K562 (cell line): Measurements from ENCODE around the gene NECAB2. TPM values are rescaled to one million over a fixed set of nuclear protein-coding genes. Genes with fewer than 3 reads are reported as not detected.

Experiments used
- ATAC-seq: fragments of 200-7000 bp; cut with Tn5 transposase; 3 replicates; pipeline ENCODE4 v1.9.1; 2020; ENCODE audit warnings: moderate library complexity
- BruUV-seq: library from RNA; stranded (reverse); fragments of 400-500 nt; replicated peaks from 2 replicates; lab custom pipeline; 2021; lab: Mats Ljungman, UMichigan
- CTCF ChIA-PET: fragments of 300-600 bp; formaldehyde crosslinking; extraction: SDS; loops from one replicate; lab custom pipeline; 2021; ENCODE audit warnings: low intra/inter-chr PET ratio; lab: Yijun Ruan, JAX
- POLR2A ChIA-PET: fragments of 300-600, 350-650 bp; sonication (Branson Sonifier 250); formaldehyde crosslinking; extraction: SDS; loops from one replicate; lab custom pipeline; 2021; ENCODE audit warnings: antibody characterized with exemption, inconsistent platforms; lab: Yijun Ruan, JAX
- DNase-seq, 4 experiments: peaks; one replicate each; pipeline versions ENCODE4 v3.0.0 to v3.0.0-alpha.2; 2011 to 2018; ENCODE audit warnings: low spot score in 3 of 4, mixed read lengths in 3 of 4; ENCODE audit errors: extremely low read depth in 1 of 4
- FAIRE-seq: peaks from 2 replicates; lab custom pipeline; 2011; peaks lifted over from hg19 to GRCh38; lab: Jason Lieb, UNC
- H2AFZ ChIP-seq: 2 replicates; pipeline ENCODE4 v1.6.0; 2011; ENCODE audit warnings: low read depth, low read length, control low read depth, inconsistent platforms
- H3K27ac ChIP-seq: fragments of 200-600 bp; 3 replicates; pipeline ENCODE4 v1.8.0; 2011; ENCODE audit warnings: low read depth, mild to moderate bottlenecking, control low read depth, inconsistent platforms, low read length, moderate library complexity, mixed read lengths; ENCODE audit errors: extremely low read depth
- H3K27me3 ChIP-seq, 2 experiments: fragments of 300-600 bp in 1 of 2; 2 replicates in 1 of 2; 3 replicates in 1 of 2; pipeline versions ENCODE4 v1.6.0 to v1.8.0; 2011; ENCODE audit warnings: inconsistent platforms in 2 of 2, low read length in 2 of 2, mild to moderate bottlenecking in 1 of 2, mixed read lengths in 1 of 2, moderate library complexity in 1 of 2; ENCODE audit not compliant: control insufficient read depth in 2 of 2, insufficient read depth in 2 of 2
- H3K36me3 ChIP-seq: fragments of 300-600 bp; 3 replicates; pipeline ENCODE4 v1.8.0; 2011; ENCODE audit warnings: mild to moderate bottlenecking, low read length, inconsistent platforms; ENCODE audit not compliant: control insufficient read depth, insufficient read depth
- H3K4me1 ChIP-seq, 2 experiments: fragments of 200-600 bp in 1 of 2; replicated peaks in 1 of 2; 2 replicates in 1 of 2; 3 replicates in 1 of 2; pipeline versions ENCODE4 v1.5.1 to v1.8.0; 2011; ENCODE audit warnings: inconsistent platforms in 2 of 2, low read length in 2 of 2, mild to moderate bottlenecking in 1 of 2, mixed read lengths in 1 of 2, moderate library complexity in 1 of 2; ENCODE audit not compliant: control insufficient read depth in 2 of 2, insufficient read depth in 2 of 2
- H3K4me2 ChIP-seq: 2 replicates; pipeline ENCODE4 v1.6.1; 2011; ENCODE audit warnings: low read length, control low read depth, inconsistent platforms, mixed read lengths; ENCODE audit not compliant: insufficient read depth
- H3K4me3 ChIP-seq: fragments of 200-600 bp; sonication (generic), shearing (Covaris generic); 2 replicates; pipeline ENCODE4 v1.5.1; 2016; ENCODE audit warnings: control low read depth, inconsistent platforms
- H3K79me2 ChIP-seq: fragments of 200-600 bp; 3 replicates; pipeline ENCODE4 v1.8.0; 2011; ENCODE audit warnings: low read length, inconsistent platforms; ENCODE audit not compliant: control insufficient read depth, insufficient read depth
- H3K9ac ChIP-seq, 2 experiments: 2 replicates each; pipeline versions ENCODE4 v1.6.0 to v1.6.1; 2011; ENCODE audit warnings: low read depth in 2 of 2, low read length in 2 of 2, control low read depth in 1 of 2, inconsistent platforms in 1 of 2, mild to moderate bottlenecking in 1 of 2, mixed read lengths in 1 of 2; ENCODE audit not compliant: insufficient read depth in 1 of 2
- H3K9me1 ChIP-seq: one replicate; pipeline ENCODE4 v1.6.0; 2011; ENCODE audit warnings: inconsistent platforms, mild to moderate bottlenecking, low read length, moderate library complexity; ENCODE audit not compliant: control insufficient read depth, insufficient read depth
- H3K9me3 ChIP-seq: replicated peaks from 2 replicates; pipeline ENCODE4 v1.5.1; 2011; ENCODE audit warnings: low read depth, low read length, inconsistent platforms; ENCODE audit not compliant: control insufficient read depth, insufficient read depth
- H4K20me1 ChIP-seq: replicated peaks from 2 replicates; pipeline ENCODE4 v1.6.1; 2011; ENCODE audit warnings: low read length, inconsistent platforms, mixed read lengths; ENCODE audit not compliant: control insufficient read depth, insufficient read depth
- AFF1 ChIP-seq, 2 experiments: fragments of 450-650 bp; IDR thresholded peaks; 2 replicates each; pipeline ENCODE4 v1.6.1; 2018; ENCODE audit warnings: mild to moderate bottlenecking in 2 of 2, low read depth in 1 of 2; ENCODE audit not compliant: partially characterized antibody in 2 of 2
- CXXC5 ChIP-seq: fragments of 250-450 bp; sonication (Bioruptor Pico); IDR thresholded peaks from 2 replicates; pipeline ENCODE4 v1.8.0; 2022; ENCODE audit warnings: inconsistent platforms, mild to moderate bottlenecking, moderate library complexity
- REST ChIP-seq, 2 experiments: fragments of 450-650 bp; formaldehyde crosslinking in 1 of 2; IDR thresholded peaks; 2 replicates each; pipeline versions ENCODE4 v1.4.0 to v1.6.1; 2014 to 2020; ENCODE audit warnings: mild to moderate bottlenecking in 2 of 2, borderline replicate concordance in 1 of 2, low read depth in 1 of 2
- RNF2 ChIP-seq: sonication (generic); IDR thresholded peaks from 2 replicates; pipeline ENCODE4 v1.6.1; 2016
- SMAD3 ChIP-seq: fragments of 450-650 bp; formaldehyde crosslinking; conservative IDR thresholded peaks from 2 replicates; pipeline ENCODE4 v1.4.0; 2020; ENCODE audit warnings: mild to moderate bottlenecking
- TEAD2 ChIP-seq: fragments of 450-650 bp; IDR thresholded peaks from 2 replicates; pipeline ENCODE4 v1.6.1; 2016; ENCODE audit warnings: missing genetic modification characterization, control low read depth, missing compliant biosample characterization
- U2AF2 ChIP-seq: fragments of 200-400 bp; formaldehyde crosslinking; optimal IDR thresholded peaks from 2 replicates; pipeline ENCODE3; 2017; ENCODE audit warnings: low read depth, mild to moderate bottlenecking, low read length
- ZBED1 ChIP-seq: IDR thresholded peaks from 2 replicates; pipeline ENCODE4 v1.6.1; 2014
- ZNF75A ChIP-seq: fragments of 450-650 bp; formaldehyde crosslinking; IDR thresholded peaks from 2 replicates; pipeline ENCODE4 v1.4.0; 2020; ENCODE audit warnings: mild to moderate bottlenecking
- WGBS: fragments of 100-300 bp; shearing (Covaris generic); methylation state at CpG from one replicate; pipeline ENCODE4 v1.1.6; 2016; ENCODE audit warnings: low coverage, mixed read lengths; ENCODE audit not compliant: insufficient coverage; ENCODE audit errors: missing lambda C conversion rate; 5-methylcytosine and 5-hydroxymethylcytosine counted together
- in situ Hi-C: fragments of 300-500 bp; cut with MboI; formaldehyde crosslinking; loops from 4 replicates; pipeline ENCODE4 v1.15.0; 2018; ENCODE audit warnings: inconsistent platforms, mixed read lengths
- intact Hi-C: fragments of 100-400 bp; cut with micrococcal nuclease; formaldehyde crosslinking; loops from 2 replicates; pipeline ENCODE4 v1.14.2; 2022
- polyA plus RNA-seq, 8 experiments: library from polyadenylated mRNA; depleted of rRNA in 4 of 8; stranded (reverse) in 5 of 8; unstranded in 3 of 8; fragments of >200 nt; fragmentation: Nextera tagmentation in 2 of 8; fragmentation: Illumina TruSeq in 1 of 8; extraction: Ambion mirVana in 2 of 8; extraction: Trizol in 1 of 8; gene quantifications; 2 replicates each; pipeline versions ENCODE4 v1.2.1 to v1.2.3, GENCODE V29; 2011 to 2014; ENCODE audit warnings: inconsistent platforms in 1 of 8, missing spikeins in 1 of 8
- total RNA-seq, 7 experiments: library from RNA; depleted of rRNA in 6 of 7; stranded (reverse); fragments of >200 nt in 6 of 7; fragmentation: Illumina TruSeq in 2 of 7; extraction: Trizol in 2 of 7; gene quantifications; 2 replicates each; pipeline versions ENCODE4 v1.2.1 to v1.2.3, GENCODE V29; 2011 to 2021; ENCODE audit warnings: low replicate concordance in 1 of 7

The NECAB2 gene
- total and polyA plus RNA-seq, 9 of the 15 experiments (the other 6 are each of a cell fraction or from before 2014, with no cell fraction given) = 0.03 to 0.28 TPM; not detected in 7

- DNase-seq (peak; percentile 82 to 91 (median 88)), FAIRE-seq (peak; percentile 96), ATAC-seq (peak; percentile 94)
- CTCF ChIA-PET = interaction anchor here (0.6 to 1.4 kb wide), 6 partner anchors 30 to 558 kb away, joined by 3 to 7 read pairs (median 5); no protein-coding TSS in a partner anchor
- Histone ChIP-seq H3K4me1 (peaks cover 0 to 31% of the 10 kb centered on the region in 2 experiments; a peak in 2 of 5 replicates), H3K79me2 (no peaks in the 10 kb centered on the region), H3K27ac (no peak overlapping the region), H2AFZ (no peak overlapping the region), H3K27me3 (peaks cover 53 to 93% of the 10 kb centered on the region in 2 experiments), H3K9me3 (no peaks in the 10 kb centered on the region), H3K36me3 (no peaks in the 10 kb centered on the region), H3K9ac (no peak overlapping the region; a peak in 1 of 4 replicates), H3K9me1 (no peaks in the 10 kb centered on the region), H4K20me1 (peaks cover 20% of the 10 kb centered on the region; the same call in 1 of the 2 replicates), H3K4me2 (no peak overlapping the region), H3K4me3 (no peak overlapping the region)
- POLR2A ChIA-PET = interaction anchor here (0.6 to 0.8 kb wide), 3 partner anchors 15 to 333 kb away, joined by 3 read pairs; no protein-coding TSS in a partner anchor
- in situ Hi-C loops = no loop called here
- intact Hi-C loops = loop anchor here (1.0 to 10.0 kb wide), 3 partner anchors 28 to 138 kb away; no protein-coding TSS in a partner anchor
- 8% methylated on average over 35 of the region's 35 CpGs for whole genome bisulfite sequencing
- BruUV-seq = no TSS peak
- no peak for TF ChIP-seq AFF1 (IDR thresholded peaks at IDR 0.05; ENCODE audit: low read depth in 1 of 2, partially characterized antibody in 2 of 2)
- TF ChIP-seq SMAD3 (CRISPR knock-in tag) = no peak
- no peak for TF ChIP-seq ZNF75A (CRISPR knock-in tag)
- TF ChIP-seq REST (IDR thresholded peaks at IDR 0.05; ENCODE audit: borderline replicate concordance) = peak; percentile 69; the same call in 1 of the 2 replicates
- TF ChIP-seq REST (CRISPR knock-in tag; IDR thresholded peaks at IDR 0.05; ENCODE audit: low read depth) = no peak
- TF ChIP-seq TEAD2 (tag) = no peak
- TF ChIP-seq ZBED1 = 0 out of 2 replicates have a peak, but pooled peaks have one; percentile 53
- TF ChIP-seq CXXC5 (CRISPR knock-in tag) = peak; percentile 42
- no peak for TF ChIP-seq U2AF2
- TF ChIP-seq RNF2 = no peak
These were observed 41.2 kb upstream of the NECAB2 start for GRCh38 chr16:83926726-83927397.
